Measurements from ENCODE around the gene DYNC1I1.

Gene DYNC1I1

DNA sequence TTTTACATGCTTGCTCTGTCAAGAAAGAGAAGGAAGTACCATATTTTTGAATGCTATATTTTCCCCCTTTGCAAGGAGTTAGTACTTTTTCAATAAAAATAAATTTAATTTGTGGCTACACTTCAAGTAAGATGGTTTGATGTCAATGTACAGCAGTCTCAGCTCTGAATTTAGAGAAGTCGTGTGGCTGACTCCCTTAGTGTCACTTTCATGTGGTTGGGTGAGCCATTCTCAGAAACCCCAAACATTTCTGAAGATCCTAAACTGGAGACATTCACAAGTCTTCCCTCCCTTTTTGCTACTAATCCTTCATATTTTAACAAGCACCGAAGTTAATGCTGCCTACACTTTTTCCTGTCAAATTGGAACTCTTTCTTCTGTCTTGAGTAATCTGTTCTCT is 244.4 kb downstream of the DYNC1I1 start:
- H3K27ac ChIP-seq = no peak overlapping the region
- TF ChIP-seq CTCF (conservative IDR thresholded peaks at IDR 0.05) = no peak

DNA sequence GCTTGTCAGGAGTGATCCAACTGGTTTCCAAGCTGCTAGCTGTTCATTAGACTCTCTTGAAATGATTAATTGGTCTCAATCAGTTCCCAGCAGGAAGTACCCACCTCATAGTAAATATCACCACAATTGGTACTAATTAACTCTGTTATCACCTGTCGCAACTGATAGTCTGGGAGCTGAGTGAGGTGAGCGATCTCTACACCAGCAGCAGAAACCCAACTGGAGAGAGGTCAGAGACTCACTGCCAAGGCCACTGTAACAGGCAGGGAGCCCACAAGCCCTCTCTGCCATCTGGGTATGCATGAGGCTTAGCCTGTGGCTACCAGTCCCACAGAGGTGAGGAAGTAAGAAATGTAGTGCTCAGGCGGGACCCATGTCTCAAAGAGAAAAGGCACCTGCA is 245.5 kb downstream of the DYNC1I1 start:
- TF ChIP-seq CTCF (conservative IDR thresholded peaks at IDR 0.05) = no peak

GRCh38 chr7:96021568-96021967 is 249.2 kb downstream of the DYNC1I1 start:
- H3K27ac ChIP-seq = no peak overlapping the region
- TF ChIP-seq CTCF (conservative IDR thresholded peaks at IDR 0.05) = no peak

More for the DNA sequence above, 245.5 kb downstream of the DYNC1I1 start:
- H3K27ac ChIP-seq = no peak overlapping the region

DNA sequence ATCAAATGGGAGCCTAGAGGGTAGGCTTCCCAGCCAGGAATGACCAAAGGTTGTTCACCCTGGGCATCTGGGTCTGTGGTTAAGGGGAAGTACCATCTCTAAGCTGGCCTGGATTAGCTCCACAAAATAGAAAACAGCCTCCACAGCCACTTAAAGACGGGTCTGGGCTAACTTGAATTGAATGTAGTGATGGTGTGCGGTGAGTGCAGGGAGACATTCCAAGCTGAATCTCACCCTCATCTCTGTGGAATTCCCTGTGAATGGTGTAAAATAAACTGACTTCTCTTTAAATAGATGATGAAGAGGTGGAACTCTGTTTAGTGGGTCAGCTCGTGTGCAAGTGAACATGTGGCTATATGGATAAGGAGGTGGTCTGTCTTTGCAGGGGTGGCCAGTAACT is 251.0 kb downstream of the DYNC1I1 start:
- H3K27ac ChIP-seq = no peak overlapping the region
- no peak for TF ChIP-seq CTCF (conservative IDR thresholded peaks at IDR 0.05)

GRCh38 chr7:96026010-96026409 is 253.7 kb downstream of the DYNC1I1 start:
- TF ChIP-seq CTCF (conservative IDR thresholded peaks at IDR 0.05) = no peak
- H3K27ac ChIP-seq = no peak overlapping the region

- no peak for TF ChIP-seq CTCF (conservative IDR thresholded peaks at IDR 0.05)
- no peak overlapping the region for H3K27ac ChIP-seq
Observed at GRCh38 chr7:96026611-96027010, 254.3 kb downstream of the DYNC1I1 start.

GRCh38 chr7:96028729-96029128 is 256.4 kb downstream of the DYNC1I1 start:
- no peak overlapping the region for H3K27ac ChIP-seq
- no peak for TF ChIP-seq CTCF (conservative IDR thresholded peaks at IDR 0.05)
